SKM-1 treated with dmso at 0.1 percent for 144 hours (cell line): ENCODE results near the gene CD248.
"Not testable (repeated sequence)": the region's sequence is repeated elsewhere in the genome, so short reads cannot be mapped to it uniquely, and the experiment has no call there.

Experiments used
- DNase-seq: peaks from one replicate; lab custom pipeline; 2025; ENCODE audit not compliant: unreplicated experiment; lab: John Stamatoyannopoulos, UW

CD248 gene

GRCh38 chr11:66316849-66317251 is at the start of gene CD248:
Gene CD248, minus strand, starts transcription at chr11:66317044. Its CDS starts 17 bp downstream, at chr11:66317027.
- no peak for DNase-seq

GRCh38 chr11:66365711-66366619 is 49.1 kb upstream of the CD248 start:
- DNase-seq = no peak

- DNase-seq = no peak
Measured at GRCh38 chr11:66365166-66365565, 48.3 kb upstream of the CD248 start.

GRCh38 chr11:66363805-66364535 is 47.1 kb upstream of the CD248 start:
- no peak for DNase-seq

GRCh38 chr11:66363187-66363601 is 46.4 kb upstream of the CD248 start:
- no peak for DNase-seq

GRCh38 chr11:66362481-66363147 is 45.8 kb upstream of the CD248 start:
- DNase-seq = no peak

GRCh38 chr11:66361502-66361941 is 44.7 kb upstream of the CD248 start:
- no peak for DNase-seq

- no peak for DNase-seq
Measured at GRCh38 chr11:66360406-66361073, 43.7 kb upstream of the CD248 start.

- DNase-seq = no peak
Measured at GRCh38 chr11:66359662-66360087, 42.8 kb upstream of the CD248 start.

- not testable (repeated sequence) for DNase-seq
Measured at GRCh38 chr11:66350560-66351235, 33.9 kb upstream of the CD248 start.

- no peak for DNase-seq
Measured at GRCh38 chr11:66349084-66349386, 32.2 kb upstream of the CD248 start.

GRCh38 chr11:66347425-66348276 is 30.8 kb upstream of the CD248 start, which contains the start of gene B4GAT1:
Gene B4GAT1, minus strand, starts transcription at chr11:66347629. Its CDS starts 84 bp downstream, at chr11:66347545.
- peak; percentile 91 for DNase-seq

- DNase-seq = no peak
Measured at GRCh38 chr11:66346476-66347424, 29.9 kb upstream of the CD248 start.

- no peak for DNase-seq
Measured at GRCh38 chr11:66345316-66345649, 28.4 kb upstream of the CD248 start.

GRCh38 chr11:66344550-66345315 is 27.9 kb upstream of the CD248 start, which contains the start of gene BRMS1:
Gene BRMS1, minus strand, starts transcription at chr11:66345104. Its CDS starts 2,870 bp downstream, at chr11:66342234.
- DNase-seq = peak; percentile 78

GRCh38 chr11:66343176-66343575 is 26.3 kb upstream of the CD248 start:
- DNase-seq = no peak

- no peak for DNase-seq
Measured at GRCh38 chr11:66341502-66342126, 24.8 kb upstream of the CD248 start.
